HepG2 (cell line): ENCODE results near the gene CLEC9A. TPM values are rescaled to one million over a fixed set of nuclear protein-coding genes. Genes with fewer than 3 reads are reported as not detected.

ENCODE experiments used
- ATAC-seq: fragments of 200-7000 bp; cut with Tn5 transposase; 3 replicates; pipeline ENCODE4 v1.9.1; 2020; ENCODE audit warnings: mild to moderate bottlenecking, moderate library complexity
- BruUV-seq: library from RNA; stranded (reverse); fragments of 400-500 nt; replicated peaks from 2 replicates; lab custom pipeline; 2021; lab: Mats Ljungman, UMichigan
- CTCF ChIA-PET: fragments of 300-600 bp; formaldehyde crosslinking; extraction: SDS; loops from one replicate; lab custom pipeline; 2021; ENCODE audit warnings: low total read pairs, inconsistent platforms, low intra/inter-chr PET ratio; lab: Yijun Ruan, JAX
- POLR2A ChIA-PET: fragments of 350-600 bp; sonication (Branson Sonifier 250); formaldehyde crosslinking; loops from one replicate; lab custom pipeline; 2020; ENCODE audit warnings: antibody characterized with exemption, inconsistent platforms; lab: Yijun Ruan, JAX
- DNase-seq: peaks from one replicate; pipeline ENCODE4 v3.0.0-alpha.2; 2015; ENCODE audit warnings: low spot score
- FAIRE-seq: peaks from 3 replicates; lab custom pipeline; 2011; peaks lifted over from hg19 to GRCh38; lab: Jason Lieb, UNC
- H2AFZ ChIP-seq: one replicate; pipeline ENCODE4 v1.6.1; 2011; ENCODE audit warnings: low read length, inconsistent platforms
- H3K27ac ChIP-seq: fragments of 300-600 bp; 3 replicates; pipeline ENCODE4 v1.8.0; 2011; ENCODE audit warnings: mixed run types, mild to moderate bottlenecking, mixed read lengths, low read length, inconsistent platforms; ENCODE audit not compliant: insufficient read depth; ENCODE audit errors: extremely low read length
- H3K27me3 ChIP-seq, 2 experiments: fragments of 200-600 bp in 1 of 2; 2 replicates in 1 of 2; 3 replicates in 1 of 2; pipeline versions ENCODE4 v1.6.0 to v1.8.0; 2011; ENCODE audit warnings: low read length in 2 of 2, mild to moderate bottlenecking in 2 of 2, moderate library complexity in 2 of 2, inconsistent platforms in 1 of 2; ENCODE audit not compliant: insufficient read depth in 2 of 2, control insufficient read depth in 1 of 2
- H3K36me3 ChIP-seq, 2 experiments: fragments of 200-600 bp in 1 of 2; replicated peaks in 1 of 2; 2 replicates in 1 of 2; 3 replicates in 1 of 2; pipeline versions ENCODE4 v1.5.1 to v1.8.0; 2011; ENCODE audit warnings: low read length in 2 of 2, inconsistent platforms in 1 of 2; ENCODE audit not compliant: insufficient read depth in 2 of 2, control insufficient read depth in 1 of 2
- H3K4me1 ChIP-seq: 2 replicates; pipeline ENCODE4 v1.5.1; 2012; ENCODE audit warnings: low read length, inconsistent platforms; ENCODE audit not compliant: insufficient read depth
- H3K4me2 ChIP-seq: 2 replicates; pipeline ENCODE4 v1.6.0; 2011; ENCODE audit warnings: low read depth, low read length, inconsistent platforms
- H3K4me3 ChIP-seq, 3 experiments: fragments of 200-600 bp in 1 of 3; sonication (generic), shearing (Covaris generic) in 1 of 3; replicated peaks in 1 of 3; 2 replicates each; pipeline ENCODE4 v1.5.1; 2011 to 2016; ENCODE audit warnings: low read length in 3 of 3, inconsistent platforms in 2 of 3, low read depth in 2 of 3, mild to moderate bottlenecking in 2 of 3, control low read depth in 1 of 3, mixed read lengths in 1 of 3; ENCODE audit not compliant: insufficient read depth in 1 of 3
- H3K79me2 ChIP-seq: one replicate; pipeline ENCODE4 v1.6.1; 2011; ENCODE audit warnings: low read length, inconsistent platforms; ENCODE audit not compliant: insufficient read depth
- H3K9ac ChIP-seq: 2 replicates; pipeline ENCODE4 v1.6.0; 2011; ENCODE audit warnings: mild to moderate bottlenecking, low read depth, low read length, inconsistent platforms; ENCODE audit not compliant: insufficient read depth
- H3K9me3 ChIP-seq: 2 replicates; pipeline ENCODE4 v1.5.1; 2012; ENCODE audit warnings: mild to moderate bottlenecking, low read length
- H4K20me1 ChIP-seq: 2 replicates; pipeline ENCODE4 v1.6.0; 2011; ENCODE audit warnings: inconsistent platforms, mild to moderate bottlenecking, low read length, moderate library complexity; ENCODE audit not compliant: insufficient read depth
- AGO1 ChIP-seq: fragments of 200-400 bp; formaldehyde crosslinking; IDR thresholded peaks from 2 replicates; pipeline ENCODE4 v1.6.1; 2017; ENCODE audit warnings: mild to moderate bottlenecking, low read depth, low read length, moderate library complexity; ENCODE audit not compliant: poor library complexity, severe bottlenecking
- MED8 ChIP-seq: sonication (generic); formaldehyde crosslinking; IDR thresholded peaks from 2 replicates; pipeline ENCODE4 v1.8.1; 2023; ENCODE audit warnings: mild to moderate bottlenecking, missing genetic modification reagents; ENCODE audit not compliant: insufficient replicate concordance
- SMARCC2 ChIP-seq: fragments of 450-650 bp; IDR thresholded peaks from 2 replicates; pipeline ENCODE4 v1.6.1; 2017; ENCODE audit warnings: antibody characterized with exemption, mild to moderate bottlenecking
- TEAD2 ChIP-seq: sonication (generic); formaldehyde crosslinking; IDR thresholded peaks from 2 replicates; pipeline ENCODE4 v1.9.0; 2021; ENCODE audit warnings: missing genetic modification reagents
- ZBTB49 ChIP-seq: sonication (generic); formaldehyde crosslinking; IDR thresholded peaks from 2 replicates; pipeline ENCODE4 v1.4.0; 2020; ENCODE audit warnings: missing genetic modification reagents, borderline replicate concordance
- ZNF597 ChIP-seq: sonication (generic); formaldehyde crosslinking; IDR thresholded peaks from 2 replicates; pipeline ENCODE4 v1.5.0; 2020; ENCODE audit warnings: missing genetic modification reagents
- ZSCAN9 ChIP-seq: IDR thresholded peaks from 2 replicates; pipeline ENCODE4 v1.6.1; 2016; ENCODE audit warnings: borderline replicate concordance
- WGBS: methylation state at CpG from one replicate; pipeline ENCODE4 v1.1.6; 2017; ENCODE audit warnings: low lambda C conversion rate; 5-methylcytosine and 5-hydroxymethylcytosine counted together
- in situ Hi-C: cut with HindIII; loops from 2 replicates; pipeline ENCODE4 v1.10.0; 2017; ENCODE audit warnings: low pct_unique_long_range_greater_than_20kb; ENCODE audit not compliant: extremely low pct_ligation_motif_present
- intact Hi-C: fragments of 100-400 bp; cut with micrococcal nuclease; formaldehyde crosslinking; loops from one replicate; pipeline ENCODE4 v1.10.0; 2022; ENCODE audit not compliant: unreplicated experiment
- polyA plus RNA-seq, 8 experiments: library from polyadenylated mRNA; depleted of rRNA in 3 of 8; stranded (reverse) in 7 of 8; unstranded in 1 of 8; fragments of >200 nt; fragmentation: Illumina TruSeq in 4 of 8; extraction: Trizol in 4 of 8; gene quantifications; 2 replicates each; pipeline versions ENCODE4 v1.2.1 to v1.2.3, GENCODE V29; 2011 to 2016; ENCODE audit warnings: low read depth in 4 of 8, missing spikeins in 1 of 8, mixed read lengths in 1 of 8; ENCODE audit not compliant: insufficient read depth in 1 of 8
- total RNA-seq, 5 experiments: library from RNA; depleted of rRNA; stranded (reverse); fragments of >200 nt; fragmentation: Illumina TruSeq; extraction: Trizol; gene quantifications; 2 replicates each; pipeline ENCODE4 v1.2.3, GENCODE V29; 2016; ENCODE audit warnings: low read depth in 1 of 5
- TF ChIP-seq, protein P1 (sequence below): sonication (generic); formaldehyde crosslinking; IDR thresholded peaks from 2 replicates; pipeline ENCODE4 v1.4.0; 2020; ENCODE audit warnings: mild to moderate bottlenecking, missing genetic modification reagents, borderline replicate concordance
- TF ChIP-seq, protein P2 (sequence below): sonication (generic); formaldehyde crosslinking; IDR thresholded peaks from 2 replicates; pipeline ENCODE4 v1.5.0; 2020; ENCODE audit warnings: missing genetic modification reagents

CLEC9A gene
- total and polyA plus RNA-seq, 2 of the 13 experiments (the other 11 are each of a cell fraction or from before 2014, with no cell fraction given) = not detected

DNA sequence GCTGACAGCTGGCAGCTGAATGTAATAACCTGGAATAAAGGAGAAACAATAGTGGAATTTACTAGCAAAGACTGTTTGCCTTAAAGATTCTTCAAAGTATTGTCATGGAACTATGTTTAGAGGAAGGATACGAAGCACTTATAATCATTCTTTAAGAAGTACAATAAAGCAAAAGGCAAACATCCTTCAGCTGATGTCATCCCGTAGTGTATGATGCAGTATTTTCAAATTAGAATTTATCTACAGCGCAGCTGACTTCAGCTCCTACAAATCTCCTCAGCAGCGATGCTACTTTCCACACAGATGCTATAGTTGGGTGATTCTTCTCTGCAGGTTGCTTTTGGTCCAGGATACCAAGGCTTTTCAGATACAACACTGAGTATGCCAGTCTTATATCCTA is 36.8 kb downstream of the CLEC9A start:
- Histone ChIP-seq H3K79me2 (no peaks in the 10 kb centered on the region), H3K4me1 (no peaks in the 10 kb centered on the region), H3K4me3 (no peak overlapping the region), H3K4me2 (no peak overlapping the region), H4K20me1 (no peaks in the 10 kb centered on the region), H3K36me3 (no peaks in the 10 kb centered on the region), H2AFZ (no peak overlapping the region), H3K27me3 (peaks cover 2 to 4% of the 10 kb centered on the region in 2 experiments; a peak in 1 of 5 replicates), H3K27ac (no peak overlapping the region), H3K9me3 (no peaks in the 10 kb centered on the region), H3K9ac (no peak overlapping the region)
- POLR2A ChIA-PET = no interaction called here
- 23% methylated on average over 4 of the region's 4 CpGs for WGBS
- no peak for TF ChIP-seq MED8
- no peak for TF ChIP-seq AGO1
- TF ChIP-seq ZSCAN9 = no peak
- TF ChIP-seq ZNF597 (CRISPR knock-in tag) = no peak
- TF ChIP-seq, protein P1, sequence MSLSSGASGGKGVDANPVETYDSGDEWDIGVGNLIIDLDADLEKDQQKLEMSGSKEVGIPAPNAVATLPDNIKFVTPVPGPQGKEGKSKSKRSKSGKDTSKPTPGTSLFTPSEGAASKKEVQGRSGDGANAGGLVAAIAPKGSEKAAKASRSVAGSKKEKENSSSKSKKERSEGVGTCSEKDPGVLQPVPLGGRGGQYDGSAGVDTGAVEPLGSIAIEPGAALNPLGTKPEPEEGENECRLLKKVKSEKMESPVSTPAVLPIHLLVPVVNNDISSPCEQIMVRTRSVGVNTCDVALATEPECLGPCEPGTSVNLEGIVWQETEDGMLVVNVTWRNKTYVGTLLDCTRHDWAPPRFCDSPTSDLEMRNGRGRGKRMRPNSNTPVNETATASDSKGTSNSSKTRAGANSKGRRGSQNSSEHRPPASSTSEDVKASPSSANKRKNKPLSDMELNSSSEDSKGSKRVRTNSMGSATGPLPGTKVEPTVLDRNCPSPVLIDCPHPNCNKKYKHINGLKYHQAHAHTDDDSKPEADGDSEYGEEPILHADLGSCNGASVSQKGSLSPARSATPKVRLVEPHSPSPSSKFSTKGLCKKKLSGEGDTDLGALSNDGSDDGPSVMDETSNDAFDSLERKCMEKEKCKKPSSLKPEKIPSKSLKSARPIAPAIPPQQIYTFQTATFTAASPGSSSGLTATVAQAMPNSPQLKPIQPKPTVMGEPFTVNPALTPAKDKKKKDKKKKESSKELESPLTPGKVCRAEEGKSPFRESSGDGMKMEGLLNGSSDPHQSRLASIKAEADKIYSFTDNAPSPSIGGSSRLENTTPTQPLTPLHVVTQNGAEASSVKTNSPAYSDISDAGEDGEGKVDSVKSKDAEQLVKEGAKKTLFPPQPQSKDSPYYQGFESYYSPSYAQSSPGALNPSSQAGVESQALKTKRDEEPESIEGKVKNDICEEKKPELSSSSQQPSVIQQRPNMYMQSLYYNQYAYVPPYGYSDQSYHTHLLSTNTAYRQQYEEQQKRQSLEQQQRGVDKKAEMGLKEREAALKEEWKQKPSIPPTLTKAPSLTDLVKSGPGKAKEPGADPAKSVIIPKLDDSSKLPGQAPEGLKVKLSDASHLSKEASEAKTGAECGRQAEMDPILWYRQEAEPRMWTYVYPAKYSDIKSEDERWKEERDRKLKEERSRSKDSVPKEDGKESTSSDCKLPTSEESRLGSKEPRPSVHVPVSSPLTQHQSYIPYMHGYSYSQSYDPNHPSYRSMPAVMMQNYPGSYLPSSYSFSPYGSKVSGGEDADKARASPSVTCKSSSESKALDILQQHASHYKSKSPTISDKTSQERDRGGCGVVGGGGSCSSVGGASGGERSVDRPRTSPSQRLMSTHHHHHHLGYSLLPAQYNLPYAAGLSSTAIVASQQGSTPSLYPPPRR (CRISPR knock-in tag) = no peak
- TF ChIP-seq TEAD2 (CRISPR knock-in tag) = no peak
- no peak for TF ChIP-seq ZBTB49
- TF ChIP-seq, protein P2, sequence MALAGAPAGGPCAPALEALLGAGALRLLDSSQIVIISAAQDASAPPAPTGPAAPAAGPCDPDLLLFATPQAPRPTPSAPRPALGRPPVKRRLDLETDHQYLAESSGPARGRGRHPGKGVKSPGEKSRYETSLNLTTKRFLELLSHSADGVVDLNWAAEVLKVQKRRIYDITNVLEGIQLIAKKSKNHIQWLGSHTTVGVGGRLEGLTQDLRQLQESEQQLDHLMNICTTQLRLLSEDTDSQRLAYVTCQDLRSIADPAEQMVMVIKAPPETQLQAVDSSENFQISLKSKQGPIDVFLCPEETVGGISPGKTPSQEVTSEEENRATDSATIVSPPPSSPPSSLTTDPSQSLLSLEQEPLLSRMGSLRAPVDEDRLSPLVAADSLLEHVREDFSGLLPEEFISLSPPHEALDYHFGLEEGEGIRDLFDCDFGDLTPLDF (CRISPR knock-in tag) = no peak
- TF ChIP-seq SMARCC2 = no peak
- FAIRE-seq (no peak), DNase-seq (no peak), ATAC-seq (no peak)
- no TSS peak for BruUV-seq
- CTCF ChIA-PET = no interaction called here
- intact Hi-C loops = no loop called here
- in situ Hi-C loops = no loop called here
